ENCODE data around the gene FAM47E.

Gene FAM47E

DNA sequence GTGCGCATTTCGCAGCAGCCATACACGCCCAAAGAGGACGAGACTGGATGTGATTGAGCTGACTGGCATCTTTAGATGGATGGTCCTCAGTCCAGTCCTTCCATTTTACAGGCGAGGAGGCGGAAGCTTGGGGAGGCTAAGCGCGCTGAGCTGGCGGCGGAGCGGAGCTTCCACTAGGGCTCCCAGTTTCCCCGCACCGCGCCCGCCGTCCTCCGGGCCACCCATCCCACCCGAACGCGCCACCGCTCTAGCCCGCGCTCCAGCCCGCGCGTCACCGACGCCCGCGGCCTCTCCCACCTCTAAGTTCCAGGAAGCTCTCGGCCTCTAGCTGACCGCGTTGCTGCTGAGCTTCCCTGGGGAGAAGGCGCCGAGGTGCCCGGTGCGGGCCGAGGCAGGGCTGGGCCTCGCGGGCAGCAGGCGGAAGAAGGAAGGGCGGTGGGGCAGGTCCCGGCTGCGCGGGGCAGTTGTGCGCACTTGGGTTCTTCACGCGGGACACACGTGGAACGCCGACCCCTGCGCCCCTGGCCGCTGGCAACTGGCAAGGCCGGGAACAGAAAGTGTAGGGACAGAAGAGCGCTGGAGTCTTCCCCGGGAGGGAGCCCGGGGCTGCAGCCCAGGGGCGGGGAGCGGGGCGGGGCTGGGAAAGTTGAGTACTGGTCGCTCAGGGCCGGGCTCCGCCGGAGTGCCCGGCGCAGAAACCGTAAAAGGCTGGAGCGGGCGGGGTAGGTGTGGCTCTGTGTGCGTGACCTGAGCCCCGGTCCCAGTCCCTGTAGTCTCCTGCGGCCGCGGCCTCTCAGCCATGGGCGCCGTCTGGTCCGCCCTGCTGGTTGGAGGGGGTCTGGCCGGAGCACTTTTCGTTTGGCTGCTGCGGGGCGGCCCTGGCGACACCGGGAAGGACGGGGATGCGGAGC, 54.7 kb downstream of the FAM47E start, which contains the start of gene STBD1:
STBD1 (plus strand) TSS at position 763 of the 911 bp plus-strand sequence; CDS start at position 800, 37 bp downstream.
- H3K4me1 Mint-ChIP-seq: peaks cover 36% of the 10 kb centered on the region
- H3K4me3 Mint-ChIP-seq: peak within 1 kb of the TSS; percentile 89 to 91 (median 89)
- peak within 1 kb of the TSS in 2 of 3 experiments; percentile 36 to 48 for H3K27ac Mint-ChIP-seq
- peaks cover 12% of the 10 kb centered on the region for H3K27me3 Mint-ChIP-seq (ENCODE audit: low read depth)
- peaks cover 7% of the 10 kb centered on the region for H3K36me3 Mint-ChIP-seq (ENCODE audit: low read depth)
- TF ChIP-seq, protein P1, sequence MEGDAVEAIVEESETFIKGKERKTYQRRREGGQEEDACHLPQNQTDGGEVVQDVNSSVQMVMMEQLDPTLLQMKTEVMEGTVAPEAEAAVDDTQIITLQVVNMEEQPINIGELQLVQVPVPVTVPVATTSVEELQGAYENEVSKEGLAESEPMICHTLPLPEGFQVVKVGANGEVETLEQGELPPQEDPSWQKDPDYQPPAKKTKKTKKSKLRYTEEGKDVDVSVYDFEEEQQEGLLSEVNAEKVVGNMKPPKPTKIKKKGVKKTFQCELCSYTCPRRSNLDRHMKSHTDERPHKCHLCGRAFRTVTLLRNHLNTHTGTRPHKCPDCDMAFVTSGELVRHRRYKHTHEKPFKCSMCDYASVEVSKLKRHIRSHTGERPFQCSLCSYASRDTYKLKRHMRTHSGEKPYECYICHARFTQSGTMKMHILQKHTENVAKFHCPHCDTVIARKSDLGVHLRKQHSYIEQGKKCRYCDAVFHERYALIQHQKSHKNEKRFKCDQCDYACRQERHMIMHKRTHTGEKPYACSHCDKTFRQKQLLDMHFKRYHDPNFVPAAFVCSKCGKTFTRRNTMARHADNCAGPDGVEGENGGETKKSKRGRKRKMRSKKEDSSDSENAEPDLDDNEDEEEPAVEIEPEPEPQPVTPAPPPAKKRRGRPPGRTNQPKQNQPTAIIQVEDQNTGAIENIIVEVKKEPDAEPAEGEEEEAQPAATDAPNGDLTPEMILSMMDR (IDR thresholded peaks at IDR 0.05; ENCODE audit: unreplicated experiment in 3 of 3): no peak
- no peaks in the 10 kb centered on the region for H3K9me3 Mint-ChIP-seq

DNA sequence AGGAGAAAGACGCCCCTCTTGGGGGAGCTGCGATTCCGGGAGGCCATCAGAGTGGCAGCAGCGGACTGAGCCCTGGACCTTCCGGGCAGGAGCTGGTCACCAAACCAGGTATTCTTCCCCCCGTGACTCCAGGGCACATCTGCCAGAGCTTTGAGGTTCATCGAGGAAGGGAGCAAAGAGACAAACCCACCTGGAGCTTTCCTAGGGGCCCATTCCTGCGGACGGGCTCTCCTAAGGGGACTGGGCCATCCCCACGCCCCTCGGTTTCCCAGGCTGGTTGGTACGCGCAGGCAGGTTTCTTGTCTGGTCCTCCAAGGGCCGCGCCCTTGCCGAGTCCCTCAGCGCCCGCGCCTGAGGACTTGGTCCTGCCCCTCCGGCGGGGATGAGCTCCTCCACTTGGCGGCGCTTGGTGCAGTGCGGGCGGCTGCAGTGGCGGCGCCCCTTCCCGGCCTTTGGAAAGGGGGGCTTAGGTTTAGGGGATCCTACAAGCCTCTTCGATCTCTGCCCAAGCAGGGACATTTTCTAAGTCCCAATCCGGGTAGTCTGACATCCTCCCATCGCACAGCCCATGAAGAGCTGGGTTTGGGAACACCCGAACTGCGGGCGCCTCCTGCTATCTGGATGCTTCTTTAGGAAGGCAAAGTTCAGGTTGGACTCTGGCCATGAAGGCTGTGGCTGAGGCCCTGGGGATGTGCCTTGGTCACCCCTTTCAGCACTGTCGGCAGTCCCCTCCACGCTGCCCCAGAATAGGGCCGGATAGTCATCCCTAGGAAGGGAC, 55.5 kb downstream of the FAM47E start:
- Mint-ChIP-seq H3K27me3 (ENCODE audit: low read depth) (peaks cover 12% of the 10 kb centered on the region), H3K4me3 (peak overlapping the region; percentile 89 to 91 (median 89)), H3K36me3 (ENCODE audit: low read depth) (peaks cover 7% of the 10 kb centered on the region), H3K27ac (peak overlapping the region in 1 of 3 experiments; percentile 36), H3K9me3 (no peaks in the 10 kb centered on the region), H3K4me1 (peaks cover 33% of the 10 kb centered on the region)
- TF ChIP-seq, protein P1 (IDR thresholded peaks at IDR 0.05; ENCODE audit: unreplicated experiment in 3 of 3): peak; percentile 16 to 43 (median 16)

DNA sequence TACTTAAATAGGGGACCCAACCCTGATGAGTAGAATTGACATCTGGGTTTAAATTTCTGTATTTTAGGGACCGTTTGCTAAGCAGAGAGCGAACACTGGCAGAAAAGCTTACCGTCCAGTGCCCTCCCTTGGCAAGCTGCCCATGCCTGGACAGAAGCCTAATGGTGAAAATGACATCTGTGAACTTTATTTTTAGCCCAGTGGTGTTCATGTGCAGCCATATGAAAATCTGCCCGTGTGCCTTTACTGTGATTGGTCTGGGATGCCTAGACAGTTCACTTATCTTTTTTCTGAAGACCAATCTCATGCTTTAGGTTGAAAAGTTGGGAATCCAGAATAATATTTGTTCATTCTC, 56.1 kb downstream of the FAM47E start:
- peaks cover 12% of the 10 kb centered on the region for H3K27me3 Mint-ChIP-seq (ENCODE audit: low read depth)
- peak overlapping the region in 1 of 3 experiments; percentile 36 for H3K27ac Mint-ChIP-seq
- peak overlapping the region; percentile 89 to 91 (median 89) for H3K4me3 Mint-ChIP-seq
- H3K9me3 Mint-ChIP-seq: no peaks in the 10 kb centered on the region
- peaks cover 27% of the 10 kb centered on the region for H3K4me1 Mint-ChIP-seq
- TF ChIP-seq, protein P1 (IDR thresholded peaks at IDR 0.05; ENCODE audit: unreplicated experiment in 3 of 3): no peak
- H3K36me3 Mint-ChIP-seq (ENCODE audit: low read depth): peaks cover 7% of the 10 kb centered on the region

DNA sequence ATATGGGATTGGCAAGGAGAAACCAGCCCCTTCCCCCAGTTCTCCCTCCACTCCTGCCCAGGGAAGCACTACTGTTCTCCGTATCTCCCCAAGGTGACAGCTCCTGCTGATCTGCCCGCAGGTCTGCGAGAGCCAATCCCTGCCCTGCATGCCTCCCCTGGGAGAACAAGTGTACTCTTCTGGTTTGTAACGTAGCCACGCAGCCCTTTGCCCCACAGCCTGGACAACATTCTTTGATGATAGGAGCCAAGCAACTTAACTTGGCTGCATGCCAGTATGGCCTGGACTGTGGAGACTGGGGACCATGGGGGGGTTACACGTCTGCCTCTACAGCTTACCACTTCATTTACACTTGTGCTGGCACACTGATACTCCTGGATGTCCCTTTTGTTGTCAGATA, 57.0 kb downstream of the FAM47E start:
- TF ChIP-seq, protein P1 (IDR thresholded peaks at IDR 0.05; ENCODE audit: unreplicated experiment in 3 of 3): no peak
- peaks cover 7% of the 10 kb centered on the region for H3K36me3 Mint-ChIP-seq (ENCODE audit: low read depth)
- H3K4me1 Mint-ChIP-seq: peaks cover 23% of the 10 kb centered on the region
- H3K4me3 Mint-ChIP-seq: peak overlapping the region; percentile 75 to 79 (median 79)
- no peaks in the 10 kb centered on the region for H3K9me3 Mint-ChIP-seq
- H3K27me3 Mint-ChIP-seq (ENCODE audit: low read depth): peaks cover 12% of the 10 kb centered on the region
- H3K27ac Mint-ChIP-seq: no peak overlapping the region

DNA sequence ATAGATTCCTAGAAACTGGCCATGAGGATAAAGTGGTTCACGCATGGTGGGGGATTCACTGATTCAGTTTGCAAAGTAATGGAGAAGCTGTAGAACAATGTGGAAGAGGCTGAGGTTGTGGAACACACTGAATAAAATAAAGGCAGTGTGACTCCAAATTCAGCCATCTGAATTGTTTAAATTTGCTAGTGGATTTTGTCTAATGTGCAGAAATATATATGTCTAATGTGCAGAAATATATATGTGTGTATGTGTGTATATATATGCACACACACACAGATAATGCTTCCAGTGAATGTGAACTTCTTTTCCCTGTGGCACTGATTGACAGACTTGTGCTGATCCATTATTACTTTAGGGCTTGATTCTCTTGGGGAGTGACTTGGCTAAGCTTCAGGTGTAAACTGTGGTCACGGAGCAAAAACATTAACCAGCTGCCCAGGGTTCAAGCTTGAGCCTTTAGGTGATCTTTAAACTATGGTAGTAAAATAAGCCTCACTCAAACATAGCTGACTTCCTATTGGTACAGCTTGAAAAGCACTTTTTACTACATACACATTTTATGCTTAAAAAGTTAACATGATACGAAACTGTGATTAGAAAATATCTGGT, 58.5 kb downstream of the FAM47E start:
- Mint-ChIP-seq H3K27me3 (ENCODE audit: low read depth) (peaks cover 10% of the 10 kb centered on the region), H3K9me3 (peaks cover 2% of the 10 kb centered on the region), H3K4me1 (peaks cover 21% of the 10 kb centered on the region), H3K27ac (peak overlapping the region in 1 of 3 experiments; percentile 59), H3K36me3 (ENCODE audit: low read depth) (peaks cover 7% of the 10 kb centered on the region), H3K4me3 (no peak overlapping the region)
- TF ChIP-seq, protein P1 (IDR thresholded peaks at IDR 0.05; ENCODE audit: unreplicated experiment in 3 of 3): no peak
